GM04503 (cell line): ENCODE measurements around the gene CDC42BPB.

Experiments used
- DNase-seq: peaks from one replicate; pipeline ENCODE4 v3.0.0-alpha.2; 2012; ENCODE audit warnings: low read depth

The CDC42BPB gene

DNA sequence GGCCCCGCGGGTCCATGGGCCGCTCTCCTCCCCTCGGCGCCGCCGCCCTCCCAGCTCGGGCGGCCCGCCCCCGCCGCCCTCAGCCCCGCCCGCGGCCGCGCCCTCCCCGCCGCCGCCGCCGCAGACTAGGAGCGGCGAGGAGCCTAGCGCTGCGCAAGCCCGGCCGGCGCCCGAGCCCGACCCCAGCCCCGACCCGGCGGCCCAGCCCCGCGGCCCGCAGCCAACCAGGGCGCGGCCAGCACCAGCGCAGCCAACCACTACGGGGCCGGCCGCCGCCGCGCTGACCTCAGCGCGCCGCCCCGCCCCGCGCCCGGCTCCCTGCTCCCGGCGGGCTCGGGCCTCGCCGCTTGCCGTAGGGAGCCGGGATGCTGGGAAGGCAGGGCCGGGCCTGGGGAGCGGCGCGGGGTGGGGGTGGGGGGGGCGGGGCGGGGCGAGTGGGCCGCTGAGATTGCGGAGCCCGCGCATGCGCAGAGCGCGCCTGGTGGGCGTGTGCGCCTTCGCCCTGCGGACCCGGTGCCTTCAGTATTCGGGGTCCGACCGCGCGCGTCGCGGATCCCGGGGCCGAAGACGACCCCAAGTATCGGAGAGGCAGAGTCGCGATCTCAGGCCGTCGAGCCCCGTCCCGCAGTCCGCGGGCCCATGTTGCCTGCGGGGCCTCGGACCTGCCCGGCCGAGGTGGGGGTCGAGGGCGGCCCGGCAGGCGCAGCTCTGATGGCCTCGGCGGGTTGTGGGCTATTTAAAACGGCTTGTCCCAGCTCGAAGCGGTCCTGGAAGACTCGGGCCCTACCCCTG, at the start of gene CDC42BPB:
CDC42BPB (minus strand) TSS at position 178 of the 792 bp plus-strand sequence. CDS start 376 bp downstream, outside the sequence.
- peak; percentile 38 for DNase-seq

- no peak for DNase-seq
These were observed 48.3 kb upstream of the CDC42BPB start for GRCh38 chr14:103105580-103106150.

GRCh38 chr14:103104654-103105452, 47.5 kb upstream of the CDC42BPB start:
- no peak for DNase-seq

DNA sequence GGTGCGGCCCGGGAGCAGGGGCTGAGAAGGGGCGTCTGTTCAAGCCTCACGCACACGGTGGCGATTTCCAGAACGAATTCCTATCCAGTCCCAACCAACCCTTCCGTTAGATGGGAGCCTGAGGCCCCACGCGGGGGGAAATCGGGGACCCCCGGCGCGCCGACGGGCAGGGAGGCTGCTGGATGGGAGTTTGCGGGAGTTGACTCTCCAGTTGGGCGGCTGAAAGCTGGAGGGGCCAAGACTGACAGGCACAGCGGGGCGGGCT, 47.0 kb upstream of the CDC42BPB start:
- no peak for DNase-seq

- DNase-seq: no peak
These were observed 46.4 kb upstream of the CDC42BPB start for GRCh38 chr14:103103461-103104388.

DNA sequence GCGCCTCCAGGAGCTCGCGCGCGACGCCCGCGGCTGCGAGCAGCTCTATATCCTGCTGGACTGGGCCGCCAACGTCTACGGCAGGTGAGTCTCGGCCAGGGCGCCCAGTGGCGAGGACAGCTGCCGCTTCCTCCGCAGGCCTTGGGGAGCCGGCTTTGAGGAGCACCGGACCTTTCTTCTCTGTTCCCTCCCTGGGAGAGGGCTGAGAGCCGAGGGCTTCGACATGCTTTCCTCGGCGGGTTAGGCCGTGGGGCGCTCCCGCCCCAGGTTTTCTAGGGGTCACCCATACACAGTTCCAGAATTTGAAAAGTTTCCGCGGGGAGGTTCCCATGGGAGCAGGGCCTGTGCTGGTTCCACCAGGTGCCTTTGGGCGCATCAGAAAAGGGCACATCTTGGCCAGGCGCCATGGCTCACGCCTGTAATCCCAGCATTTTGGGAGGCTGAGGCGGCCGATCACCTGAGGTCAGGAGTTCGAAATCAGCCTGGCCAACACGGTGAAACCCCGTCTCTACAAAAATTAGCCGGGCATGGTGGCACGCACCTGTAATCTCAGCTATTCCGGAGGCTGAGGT, 45.4 kb upstream of the CDC42BPB start:
- DNase-seq: no peak

DNA sequence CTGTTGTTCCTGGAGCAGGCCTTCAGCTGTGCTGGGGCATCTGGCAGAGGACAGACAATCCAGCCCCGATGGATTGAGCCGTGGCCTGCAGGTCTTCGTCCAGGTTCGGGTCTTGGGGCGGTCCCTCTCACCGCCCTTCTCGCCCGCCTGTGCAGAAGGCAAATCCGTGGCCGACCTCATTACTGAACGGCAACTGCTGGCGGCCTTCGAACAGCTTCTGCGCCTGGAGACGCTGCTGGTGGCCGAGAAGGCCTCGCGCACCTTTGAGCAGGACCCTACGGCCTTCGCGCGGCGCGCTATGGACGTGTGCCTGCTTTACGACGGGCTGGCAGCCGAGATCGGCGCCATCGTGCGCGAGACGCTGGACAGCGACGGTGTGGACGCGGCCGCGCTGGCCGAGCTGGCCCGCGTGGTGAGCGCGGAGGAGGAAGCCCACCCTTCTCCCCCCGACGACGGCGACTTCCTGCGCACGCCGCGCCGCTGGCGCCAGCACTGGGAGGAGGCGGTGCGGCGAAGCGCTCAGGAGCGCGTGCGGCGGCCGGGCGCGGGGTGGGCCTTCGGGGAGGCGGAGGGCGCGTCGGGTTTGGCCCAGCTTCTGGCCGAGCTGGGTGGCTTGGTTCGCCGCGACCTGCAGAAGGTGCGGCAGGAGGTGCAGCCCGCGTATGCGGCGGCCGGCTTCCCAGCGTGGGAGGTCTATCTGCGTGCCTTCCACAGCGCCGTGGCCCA, 44.8 kb upstream of the CDC42BPB start:
- no peak for DNase-seq

DNA sequence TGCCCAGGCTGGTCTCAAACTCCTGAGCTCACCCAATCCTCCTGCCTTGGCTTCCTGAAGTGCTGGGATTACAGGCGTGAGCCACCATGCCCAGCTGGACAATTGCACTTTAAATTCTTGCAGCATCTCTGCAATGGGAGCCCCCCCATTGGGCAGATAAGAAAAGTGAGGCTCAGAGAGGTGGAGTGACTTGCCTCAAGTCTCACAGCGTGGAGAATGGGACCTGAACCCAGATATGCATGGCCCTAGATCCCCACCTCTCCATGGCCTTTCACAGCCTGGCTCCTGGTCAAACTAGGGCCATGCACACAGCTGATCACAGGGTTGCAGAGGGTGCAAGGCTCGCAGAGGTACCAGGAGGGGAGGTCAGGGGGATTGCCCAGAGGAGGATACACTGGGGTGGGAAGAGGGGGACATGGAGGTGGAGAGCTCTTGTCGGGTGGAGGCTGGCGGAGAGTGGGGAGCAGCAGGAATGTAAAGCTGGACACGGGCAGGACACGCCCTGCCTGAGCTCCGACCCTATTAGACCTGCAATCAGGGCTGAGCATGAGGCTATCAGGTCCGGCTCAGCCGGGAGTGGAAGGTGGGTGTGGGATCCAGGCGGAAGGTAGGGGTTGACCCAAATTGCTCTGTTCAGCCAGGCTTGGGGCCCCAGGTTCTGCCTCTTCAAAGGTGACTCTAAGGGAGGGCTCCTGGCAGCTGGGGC, 44.1 kb upstream of the CDC42BPB start:
- no peak for DNase-seq

DNA sequence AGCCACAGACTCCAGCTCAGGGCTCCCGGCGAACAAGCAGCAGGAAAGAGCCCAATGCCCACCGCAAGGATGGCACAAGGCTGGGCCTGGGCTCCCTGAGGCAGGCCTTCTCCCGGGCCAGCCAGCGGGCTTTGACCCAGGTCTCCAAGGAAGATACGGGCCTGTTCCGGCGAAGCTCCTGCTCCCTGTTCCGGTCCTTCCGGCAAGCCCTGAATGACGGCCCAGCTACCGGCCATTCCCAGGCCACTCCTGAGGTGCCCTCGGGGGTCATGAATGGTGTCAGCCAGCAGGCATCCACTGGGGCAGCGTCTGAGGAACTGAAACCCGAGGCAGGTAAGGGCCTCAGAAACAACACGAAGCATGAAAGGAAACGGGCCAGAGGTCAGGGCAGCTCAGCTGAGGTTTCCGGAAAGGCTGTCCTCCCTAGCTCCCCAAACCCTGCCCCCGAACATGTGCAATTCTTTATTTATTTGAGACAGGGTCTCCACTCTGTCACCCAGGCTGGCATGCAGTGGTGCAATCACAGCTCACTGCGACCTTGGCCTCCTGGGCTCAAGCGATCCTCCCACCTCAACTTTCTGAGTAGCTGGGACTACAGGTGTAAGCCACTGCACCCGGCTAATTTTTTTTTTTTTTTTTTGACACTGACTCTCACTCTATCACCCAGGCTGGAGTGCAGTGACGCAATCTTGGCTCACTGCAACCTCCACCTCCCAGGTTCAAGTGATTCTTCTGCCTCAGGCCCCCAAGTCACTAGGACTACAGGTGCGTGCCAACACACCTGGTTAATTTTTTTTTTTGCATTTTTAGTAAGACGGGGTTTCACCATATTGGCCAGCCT, 43.2 kb upstream of the CDC42BPB start:
- DNase-seq: no peak

DNA sequence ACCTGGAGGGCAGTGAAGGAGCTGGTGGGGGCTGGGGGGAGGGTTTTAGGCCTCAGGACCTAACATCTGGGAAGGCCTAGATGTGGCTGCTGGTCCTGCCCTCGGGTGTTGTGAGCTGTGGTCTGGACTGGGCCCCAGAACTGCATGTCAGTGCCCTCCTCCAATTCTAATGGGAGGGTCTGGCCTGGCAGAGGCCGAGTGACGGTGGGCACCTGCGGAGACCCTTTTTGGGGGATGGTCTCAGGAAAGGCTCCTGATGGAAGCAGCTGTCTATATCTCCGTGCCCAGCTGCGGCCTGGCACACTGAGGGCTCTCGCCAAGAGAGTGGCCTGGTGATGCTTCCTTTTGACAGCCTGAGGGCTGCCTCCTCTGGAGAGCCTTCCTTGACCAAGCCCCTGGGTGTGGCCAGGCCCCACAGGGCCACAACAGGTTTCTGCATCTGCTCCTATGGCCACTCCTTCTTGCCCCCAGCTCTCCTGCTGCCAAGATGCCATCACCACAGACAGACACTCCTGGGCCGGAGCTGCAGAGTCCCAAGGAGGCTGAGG, 42.5 kb upstream of the CDC42BPB start:
- no peak for DNase-seq

GRCh38 chr14:103099081-103099732, 41.9 kb upstream of the CDC42BPB start:
- DNase-seq: no peak

- no peak for DNase-seq
These were observed 40.9 kb upstream of the CDC42BPB start for GRCh38 chr14:103097994-103098957.

DNA sequence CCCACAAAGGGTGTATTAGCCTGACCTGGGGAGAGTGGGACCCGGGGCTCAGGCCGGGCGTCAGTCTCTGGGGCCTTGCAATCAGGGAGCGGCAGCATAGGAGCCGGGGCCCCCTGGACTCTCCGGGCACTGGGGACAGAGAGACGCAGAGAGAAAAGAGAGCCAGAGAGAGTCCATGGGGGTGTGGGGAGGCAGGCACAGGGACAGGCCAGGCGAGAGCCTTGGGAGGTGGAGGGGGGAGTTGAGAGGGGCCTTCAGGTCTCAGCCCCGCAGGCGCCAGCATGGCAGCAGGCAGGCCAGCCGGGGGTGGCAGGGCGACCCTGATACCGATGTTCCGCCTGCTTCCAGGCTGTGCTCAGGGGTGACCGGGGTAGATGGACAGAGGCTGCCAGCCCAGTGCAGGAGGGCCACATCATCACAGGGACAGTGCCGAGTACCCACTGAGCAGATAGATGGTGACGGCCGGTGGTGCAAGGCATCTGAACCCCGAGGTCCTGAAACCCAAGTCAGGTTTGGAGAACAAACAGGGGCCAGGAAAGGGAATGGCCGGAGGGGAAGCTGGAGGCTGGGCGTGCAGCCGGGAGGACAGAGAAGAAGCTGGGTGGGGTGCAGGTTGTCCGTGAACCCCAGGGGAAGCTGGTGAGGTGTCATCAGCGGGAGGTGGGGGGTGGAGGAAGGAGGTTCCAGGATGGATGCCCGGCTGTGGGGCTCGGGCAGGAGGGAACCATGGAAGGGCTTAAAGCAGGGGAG, 40.1 kb upstream of the CDC42BPB start:
- DNase-seq: no peak

DNA sequence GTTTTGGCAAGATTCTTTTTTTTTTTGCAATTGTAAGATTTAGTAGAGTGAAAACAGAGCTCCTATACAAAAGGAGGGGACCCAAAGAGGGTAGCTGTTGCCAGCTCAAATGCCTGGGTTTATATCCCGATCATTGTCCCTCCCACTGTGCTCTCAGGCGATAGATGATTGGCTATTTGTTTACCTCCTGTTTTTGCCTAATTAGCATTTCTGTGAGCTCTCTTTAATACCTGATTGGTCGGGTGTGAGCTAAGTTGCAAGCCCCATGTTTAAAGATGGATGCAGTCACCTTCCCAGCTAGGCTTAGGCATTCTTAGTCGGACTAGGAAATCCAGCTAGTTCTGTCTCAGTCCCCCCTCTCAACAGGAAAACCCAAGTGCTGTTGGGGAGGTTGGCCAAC, 39.0 kb upstream of the CDC42BPB start:
- no peak for DNase-seq

- DNase-seq: no peak
These were observed 37.9 kb upstream of the CDC42BPB start for GRCh38 chr14:103095210-103095778.
